Activated T-helper 1 cell treated with anti-CD3 and anti-CD28 coated beads, Interleukin-12 subunit alpha, Interleukin-12 subunit beta, Interleukin-2, Interleukin-4 antibody, amounts not matched to agents 30 ng/mL and 10 ng/mL and 1 ng/mL, durations not matched to agents 14 hours and 24 hours and 36 hours (primary cell): Measurements from ENCODE around the gene PHF21A. TPM values are rescaled to one million over a fixed set of nuclear protein-coding genes. Genes with fewer than 3 reads are reported as not detected.
A peak's percentile ranks its signal among the peaks of the same experiment; 100 is the strongest.
"Not testable (repeated sequence)": the region's sequence is repeated elsewhere in the genome, so short reads cannot be mapped to it uniquely, and the experiment has no call there.

Experiments used
- DNase-seq: peaks from one replicate; pipeline ENCODE4 v3.0.0; 2021; ENCODE audit warnings: low spot score
- H3K27ac Mint-ChIP-seq: one replicate; pipeline ENCODE4 v1.8.0; 2021; ENCODE audit warnings: mild to moderate bottlenecking, mixed read lengths
- H3K27me3 Mint-ChIP-seq: one replicate; pipeline ENCODE4 v1.8.0; 2022; ENCODE audit warnings: mild to moderate bottlenecking, moderate library complexity, mixed read lengths; ENCODE audit not compliant: insufficient read depth
- H3K36me3 Mint-ChIP-seq: one replicate; pipeline ENCODE4 v1.8.0; 2021; ENCODE audit warnings: low read depth, mixed read lengths
- H3K4me1 Mint-ChIP-seq: one replicate; pipeline ENCODE4 v1.8.0; 2021; ENCODE audit warnings: low read depth, mixed read lengths
- H3K4me3 Mint-ChIP-seq: one replicate; pipeline ENCODE4 v1.8.0; 2021; ENCODE audit warnings: mild to moderate bottlenecking, moderate library complexity, mixed read lengths
- H3K9me3 Mint-ChIP-seq: one replicate; pipeline ENCODE4 v1.8.0; 2021; ENCODE audit warnings: mixed read lengths
- intact Hi-C: fragments of 100-400 bp; cut with micrococcal nuclease; formaldehyde crosslinking; loops from one replicate; pipeline ENCODE4 v1.15.1; 2024
- total RNA-seq: library from RNA; stranded (reverse); gene quantifications from 2 replicates; pipeline ENCODE4 v1.2.3, GENCODE V29; 2022

Gene PHF21A
- total RNA-seq, 1 donor from 2014 or later = 32.9 TPM

DNA sequence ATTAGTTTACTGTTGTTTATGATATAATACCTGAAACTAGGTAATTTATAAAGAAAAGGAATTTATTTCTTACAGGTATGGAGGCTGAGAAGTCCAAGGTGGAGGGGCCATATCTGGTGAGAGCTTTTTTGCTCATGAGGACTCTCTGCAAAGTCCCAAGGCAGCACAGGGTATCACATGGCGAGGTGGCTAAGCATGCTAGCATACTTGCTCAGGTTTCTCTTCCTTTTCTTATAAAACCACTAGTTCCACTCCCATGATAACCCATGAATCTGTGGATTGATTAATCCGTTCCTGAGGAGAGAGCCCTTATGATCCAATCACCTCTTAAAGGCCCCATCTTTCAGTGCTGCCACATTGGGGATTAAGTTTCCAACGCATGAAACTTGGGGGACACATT is 82.7 kb downstream of the PHF21A start:
- H3K4me1 Mint-ChIP-seq = peaks cover 19% of the 10 kb centered on the region
- H3K36me3 Mint-ChIP-seq = peaks cover 5% of the 10 kb centered on the region
- no peak overlapping the region for H3K4me3 Mint-ChIP-seq
- no peaks in the 10 kb centered on the region for H3K9me3 Mint-ChIP-seq
- intact Hi-C loops = no loop called here
- no peaks in the 10 kb centered on the region for H3K27me3 Mint-ChIP-seq
- no peak overlapping the region for H3K27ac Mint-ChIP-seq
- DNase-seq = no peak

DNA sequence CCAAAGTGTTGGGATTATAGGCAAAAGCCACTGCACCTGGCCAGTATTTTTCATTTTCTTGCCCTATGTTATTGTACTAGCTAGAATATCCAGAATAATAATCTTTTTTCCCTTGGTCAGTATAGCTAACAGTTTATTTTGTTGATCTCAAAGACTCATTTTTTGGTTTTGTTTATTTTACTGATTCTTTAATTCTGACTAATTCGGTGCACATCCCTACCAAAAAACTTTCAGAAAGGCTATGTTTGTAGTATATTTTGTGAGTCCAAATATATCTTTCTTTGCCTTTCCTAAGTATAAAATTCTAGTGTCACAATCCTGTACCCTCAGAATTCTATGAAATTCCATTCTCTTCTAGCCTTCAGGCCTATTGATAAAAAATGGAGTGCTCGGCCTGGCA is 84.3 kb downstream of the PHF21A start:
- Mint-ChIP-seq H3K27me3 (no peaks in the 10 kb centered on the region), H3K4me1 (peaks cover 19% of the 10 kb centered on the region), H3K36me3 (peaks cover 3% of the 10 kb centered on the region), H3K9me3 (no peaks in the 10 kb centered on the region), H3K27ac (no peak overlapping the region), H3K4me3 (no peak overlapping the region)
- no peak for DNase-seq
- intact Hi-C loops = no loop called here

DNA sequence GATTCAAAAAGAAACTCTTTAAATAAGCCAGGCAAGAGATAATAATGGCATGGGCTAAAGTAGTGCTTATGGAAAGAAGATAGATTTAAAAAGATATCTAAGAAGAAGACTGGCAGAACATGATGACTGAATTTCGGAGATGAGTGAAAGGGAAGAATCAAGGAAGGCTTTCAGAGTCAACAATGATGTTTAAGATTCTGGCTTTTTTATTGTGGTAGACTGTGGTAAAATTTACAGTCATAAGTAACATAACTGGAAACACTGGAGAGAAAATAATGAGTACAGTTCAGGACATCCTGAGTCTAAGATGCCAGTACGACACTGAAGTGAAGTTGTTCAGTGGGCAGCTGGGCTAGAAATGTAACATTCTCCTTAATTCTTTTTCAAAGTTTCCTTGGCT is 85.2 kb downstream of the PHF21A start:
- intact Hi-C loops = no loop called here
- Mint-ChIP-seq H3K9me3 (no peaks in the 10 kb centered on the region), H3K27me3 (no peaks in the 10 kb centered on the region), H3K36me3 (peaks cover 3% of the 10 kb centered on the region), H3K4me1 (peaks cover 14% of the 10 kb centered on the region), H3K27ac (peak overlapping the region; percentile 25), H3K4me3 (no peak overlapping the region)
- DNase-seq = no peak

DNA sequence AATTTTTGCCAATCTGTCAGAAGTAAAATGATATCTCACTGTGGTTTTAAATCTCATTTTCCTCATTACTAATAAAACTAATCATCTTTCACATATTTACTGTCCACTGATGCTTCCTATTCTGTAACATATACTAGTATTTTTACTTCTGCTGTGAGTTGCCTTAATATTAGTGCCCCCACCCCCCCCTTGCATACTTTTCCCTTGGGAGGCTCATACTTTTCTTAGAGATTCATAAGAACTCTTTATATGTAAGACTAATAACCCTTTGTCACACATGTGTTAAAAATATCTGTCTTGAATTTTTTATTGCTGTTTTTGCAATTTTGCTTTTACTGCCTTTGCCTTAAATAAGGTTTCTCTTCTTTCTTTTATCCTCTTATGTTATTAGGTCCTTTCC is 87.2 kb downstream of the PHF21A start:
- Mint-ChIP-seq H3K4me3 (no peak overlapping the region), H3K36me3 (peaks cover 3% of the 10 kb centered on the region), H3K4me1 (peaks cover 10% of the 10 kb centered on the region), H3K27me3 (peaks cover 1% of the 10 kb centered on the region), H3K27ac (no peak overlapping the region), H3K9me3 (no peaks in the 10 kb centered on the region)
- DNase-seq = no peak
- intact Hi-C loops = no loop called here

DNA sequence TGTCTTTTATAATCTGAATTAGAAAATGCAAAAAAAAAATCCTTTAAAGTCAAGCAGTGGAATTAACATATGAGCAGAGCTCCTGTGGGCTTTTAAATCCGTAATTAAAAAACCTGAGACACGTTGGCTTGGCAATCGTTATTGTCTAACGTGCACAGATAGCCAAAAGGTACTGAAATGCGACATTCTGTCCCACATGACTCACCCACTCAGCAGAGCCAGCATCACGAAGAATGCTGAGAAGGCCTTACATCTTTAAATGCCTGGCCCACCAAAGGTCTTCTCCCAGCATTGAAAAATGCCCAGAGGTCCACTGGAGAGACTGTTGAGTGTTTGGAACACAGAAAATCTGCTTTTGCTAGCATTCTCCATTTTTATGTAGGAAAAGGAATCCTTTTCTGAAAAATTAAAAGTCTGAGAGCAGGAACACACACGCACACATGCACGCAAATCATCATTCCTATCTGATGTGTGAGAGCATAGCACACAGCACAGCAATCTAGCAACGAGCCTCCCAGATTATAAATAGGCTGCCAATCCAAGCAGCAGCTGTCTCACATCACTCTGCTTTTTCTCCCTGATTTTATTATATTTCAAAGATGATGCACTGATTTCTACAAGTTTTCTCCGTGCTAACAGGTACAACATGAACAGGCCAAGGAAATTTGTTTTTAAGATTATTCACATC is 94.5 kb downstream of the PHF21A start:
- Mint-ChIP-seq H3K9me3 (no peaks in the 10 kb centered on the region), H3K27ac (no peak overlapping the region), H3K27me3 (peaks cover 1% of the 10 kb centered on the region), H3K4me3 (no peak overlapping the region), H3K4me1 (no peaks in the 10 kb centered on the region), H3K36me3 (no peaks in the 10 kb centered on the region)
- DNase-seq = no peak
- intact Hi-C loops = no loop called here

DNA sequence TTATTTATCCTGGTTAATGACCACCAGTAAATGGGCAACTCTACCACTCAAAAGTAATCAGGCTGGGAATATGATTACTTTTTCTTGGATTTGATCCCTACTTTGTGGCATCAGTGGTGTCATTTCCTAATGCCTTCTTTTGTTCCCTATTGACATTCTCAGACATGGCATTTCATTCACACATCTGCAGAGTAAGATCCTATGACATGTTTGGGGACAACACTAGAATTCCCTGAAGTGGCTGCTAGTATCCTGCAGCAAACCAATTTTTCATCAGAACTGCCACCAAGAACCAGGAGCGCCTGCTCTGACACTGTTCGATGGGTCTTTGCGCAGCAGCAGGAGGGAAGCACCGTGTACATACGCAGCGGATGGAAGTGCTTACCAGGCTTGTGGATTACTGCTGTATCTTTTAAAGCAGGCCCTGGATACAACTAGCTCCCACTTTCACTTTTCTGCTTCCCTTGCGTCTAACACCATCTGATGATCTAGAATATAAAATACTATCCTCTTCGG is 101.1 kb downstream of the PHF21A start:
- no peaks in the 10 kb centered on the region for H3K4me1 Mint-ChIP-seq
- H3K4me3 Mint-ChIP-seq = no peak overlapping the region
- no peak for DNase-seq
- no peaks in the 10 kb centered on the region for H3K27me3 Mint-ChIP-seq
- no peak overlapping the region for H3K27ac Mint-ChIP-seq
- H3K36me3 Mint-ChIP-seq = peaks cover 6% of the 10 kb centered on the region
- intact Hi-C loops = no loop called here
- peaks cover under 1% of the 10 kb centered on the region for H3K9me3 Mint-ChIP-seq

DNA sequence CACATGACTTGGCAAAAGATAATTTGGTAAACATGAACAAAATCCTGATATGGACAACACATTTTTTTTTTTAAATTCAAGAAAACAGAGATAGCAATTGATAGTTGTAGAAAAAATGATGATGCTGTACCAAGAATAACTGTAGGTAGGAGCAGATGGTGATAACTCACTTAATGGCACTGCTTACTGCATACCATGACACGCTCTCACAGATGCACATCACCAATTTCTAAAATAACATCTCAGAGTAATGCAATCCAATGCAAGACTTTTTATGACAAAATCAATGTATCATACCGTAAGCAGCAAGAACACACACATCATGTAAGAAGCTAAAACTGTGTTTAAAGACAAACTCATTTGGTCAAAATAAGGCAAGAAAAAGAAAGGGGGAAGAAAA is 102.6 kb downstream of the PHF21A start:
- H3K9me3 Mint-ChIP-seq = peaks cover 3% of the 10 kb centered on the region
- H3K27me3 Mint-ChIP-seq = no peaks in the 10 kb centered on the region
- no peaks in the 10 kb centered on the region for H3K4me1 Mint-ChIP-seq
- no peak for DNase-seq
- H3K4me3 Mint-ChIP-seq = no peak overlapping the region
- no peak overlapping the region for H3K27ac Mint-ChIP-seq
- intact Hi-C loops = no loop called here
- peaks cover 6% of the 10 kb centered on the region for H3K36me3 Mint-ChIP-seq

DNA sequence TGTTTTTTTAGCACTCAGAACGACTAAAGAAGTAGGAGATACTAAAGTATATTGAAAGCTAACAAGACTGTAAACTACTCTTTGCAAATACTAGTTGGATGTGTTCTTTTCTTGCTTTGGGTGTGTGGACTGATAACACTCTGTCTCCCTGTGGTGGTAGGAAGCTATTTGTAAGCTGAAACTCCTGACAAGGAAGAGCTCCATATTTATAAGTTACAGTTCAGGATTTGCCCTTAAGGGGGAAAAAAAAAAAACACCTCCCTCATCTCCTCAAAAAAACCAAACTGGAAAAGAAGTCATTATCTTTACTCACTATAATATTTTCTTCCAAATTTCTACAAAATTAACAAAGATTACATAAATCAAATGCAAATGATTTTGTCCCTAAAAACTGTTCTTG is 103.9 kb downstream of the PHF21A start:
- peaks cover 6% of the 10 kb centered on the region for H3K36me3 Mint-ChIP-seq
- H3K4me1 Mint-ChIP-seq = no peaks in the 10 kb centered on the region
- peaks cover 3% of the 10 kb centered on the region for H3K9me3 Mint-ChIP-seq
- no peak for DNase-seq
- no peak overlapping the region for H3K4me3 Mint-ChIP-seq
- H3K27ac Mint-ChIP-seq = no peak overlapping the region
- no peaks in the 10 kb centered on the region for H3K27me3 Mint-ChIP-seq
- intact Hi-C loops = no loop called here

DNA sequence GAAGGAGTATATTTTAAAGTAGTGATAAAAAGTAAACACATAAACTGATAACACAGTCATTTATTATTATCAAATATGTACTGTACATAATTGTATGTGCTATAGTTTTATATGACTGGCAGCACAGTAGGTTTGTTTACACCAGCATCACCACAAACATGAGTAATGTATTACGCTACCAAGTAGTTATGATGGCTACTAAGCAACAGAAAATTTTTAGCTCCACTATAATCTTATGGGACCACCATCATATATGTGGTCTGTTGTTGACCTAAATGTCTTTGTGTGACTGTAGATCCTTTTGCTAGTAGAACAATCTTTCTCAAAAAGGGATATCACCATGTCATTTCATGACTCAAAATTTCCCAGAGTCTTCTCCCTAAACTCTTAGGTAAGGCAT is 105.3 kb downstream of the PHF21A start:
- Mint-ChIP-seq H3K36me3 (peaks cover 4% of the 10 kb centered on the region), H3K27ac (no peak overlapping the region), H3K4me1 (no peaks in the 10 kb centered on the region), H3K4me3 (no peak overlapping the region), H3K27me3 (no peaks in the 10 kb centered on the region), H3K9me3 (peaks cover 3% of the 10 kb centered on the region)
- intact Hi-C loops = no loop called here
- DNase-seq = no peak

DNA sequence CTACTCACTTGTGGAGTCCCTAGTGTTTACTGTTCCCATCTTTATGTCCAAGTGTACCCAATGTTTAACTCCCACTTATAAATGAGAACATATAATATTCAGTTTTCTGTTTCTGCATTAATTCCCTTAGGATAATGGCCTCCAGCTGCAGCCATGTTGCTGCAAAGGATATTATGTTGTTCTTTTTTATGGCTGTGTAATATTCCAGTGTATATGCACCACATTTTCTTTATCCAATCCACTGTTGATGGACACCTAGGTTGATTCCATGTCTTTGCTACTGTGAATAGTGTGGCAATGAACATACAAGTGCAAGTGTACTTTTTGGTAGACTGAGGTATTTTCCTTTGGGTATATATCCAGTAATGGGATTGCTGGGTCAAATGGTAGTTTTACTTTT is 107.1 kb downstream of the PHF21A start:
- H3K27ac Mint-ChIP-seq, H3K9me3 Mint-ChIP-seq, intact Hi-C loops, H3K4me1 Mint-ChIP-seq, H3K27me3 Mint-ChIP-seq, DNase-seq, H3K4me3 Mint-ChIP-seq, H3K36me3 Mint-ChIP-seq: not testable (repeated sequence)

DNA sequence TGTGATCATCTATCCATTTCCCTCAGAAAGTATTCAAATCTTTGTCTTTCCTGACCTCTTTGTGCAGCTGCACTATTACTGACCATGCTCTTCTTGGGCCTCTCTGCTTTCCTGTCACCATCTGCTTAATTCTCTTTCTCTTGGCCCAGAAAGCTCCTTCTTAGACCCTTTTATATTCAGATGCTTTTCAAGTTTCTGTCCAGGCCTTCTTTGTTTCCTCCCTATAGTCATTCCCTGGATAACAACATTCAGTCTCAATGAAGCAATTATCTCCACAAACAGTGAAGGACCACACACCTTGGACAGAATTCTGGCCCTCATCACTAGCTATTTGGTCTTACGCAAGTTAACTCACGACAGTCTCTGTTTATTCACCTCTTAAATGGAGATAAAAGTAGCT is 109.1 kb downstream of the PHF21A start:
- Mint-ChIP-seq H3K9me3 (peaks cover 3% of the 10 kb centered on the region), H3K27ac (no peak overlapping the region), H3K27me3 (no peaks in the 10 kb centered on the region), H3K4me1 (no peaks in the 10 kb centered on the region), H3K4me3 (no peak overlapping the region), H3K36me3 (peaks cover 3% of the 10 kb centered on the region)
- no peak for DNase-seq
- intact Hi-C loops = no loop called here

DNA sequence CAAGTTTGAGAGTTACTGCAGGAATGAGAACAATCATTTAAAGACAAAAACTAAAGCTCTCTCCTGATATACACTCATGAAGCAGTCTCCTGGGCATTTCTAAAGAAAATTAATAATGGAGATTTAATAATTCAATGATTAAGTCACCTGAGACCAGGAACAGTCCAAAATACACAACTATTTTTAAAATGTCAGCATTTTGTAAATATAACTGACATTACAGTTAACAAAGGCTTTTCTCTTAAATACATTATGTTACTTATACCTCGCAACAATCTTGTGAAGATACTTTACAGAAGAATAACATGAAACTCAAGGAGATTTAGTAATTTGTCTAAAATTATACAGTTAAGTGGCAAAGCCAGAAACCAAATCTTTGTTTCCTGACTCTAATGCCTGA is 111.2 kb downstream of the PHF21A start:
- Mint-ChIP-seq H3K27ac (no peak overlapping the region), H3K4me1 (no peaks in the 10 kb centered on the region), H3K9me3 (peaks cover 3% of the 10 kb centered on the region), H3K36me3 (peaks cover 1% of the 10 kb centered on the region), H3K27me3 (no peaks in the 10 kb centered on the region), H3K4me3 (no peak overlapping the region)
- no peak for DNase-seq
- intact Hi-C loops = no loop called here

DNA sequence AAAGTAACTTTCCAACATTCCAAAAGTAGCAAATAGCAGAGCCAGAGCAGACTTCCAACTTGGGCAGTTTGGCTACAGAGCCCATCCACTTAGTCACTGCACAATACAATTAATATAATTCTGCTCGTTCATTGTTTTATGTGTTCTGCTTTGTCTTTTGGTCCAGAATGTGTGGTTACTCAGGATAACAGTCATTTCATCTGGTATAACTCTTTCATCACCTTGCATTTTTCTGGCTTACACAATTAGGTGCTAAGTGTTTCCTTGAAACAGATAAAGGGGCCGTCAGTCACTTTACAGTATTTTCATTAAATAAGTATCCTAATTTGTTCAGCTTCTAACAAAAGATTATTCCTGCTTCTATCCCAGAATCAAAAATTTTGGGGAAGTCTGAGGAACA is 111.6 kb downstream of the PHF21A start:
- no peak overlapping the region for H3K27ac Mint-ChIP-seq
- H3K9me3 Mint-ChIP-seq = no peaks in the 10 kb centered on the region
- no peak overlapping the region for H3K4me3 Mint-ChIP-seq
- H3K27me3 Mint-ChIP-seq = no peaks in the 10 kb centered on the region
- DNase-seq = no peak
- intact Hi-C loops = no loop called here
- no peaks in the 10 kb centered on the region for H3K4me1 Mint-ChIP-seq
- peaks cover 1% of the 10 kb centered on the region for H3K36me3 Mint-ChIP-seq
